ENCODE measurements around the gene RNU2-63P.

GRCh38 chr2:88058191-88058590 lies 41.8 kb upstream of the RNU2-63P start:
- TF ChIP-seq EP300 (IDR thresholded peaks at IDR 0.05; ENCODE audit: low read depth) = no peak
- TF ChIP-seq, protein P1, sequence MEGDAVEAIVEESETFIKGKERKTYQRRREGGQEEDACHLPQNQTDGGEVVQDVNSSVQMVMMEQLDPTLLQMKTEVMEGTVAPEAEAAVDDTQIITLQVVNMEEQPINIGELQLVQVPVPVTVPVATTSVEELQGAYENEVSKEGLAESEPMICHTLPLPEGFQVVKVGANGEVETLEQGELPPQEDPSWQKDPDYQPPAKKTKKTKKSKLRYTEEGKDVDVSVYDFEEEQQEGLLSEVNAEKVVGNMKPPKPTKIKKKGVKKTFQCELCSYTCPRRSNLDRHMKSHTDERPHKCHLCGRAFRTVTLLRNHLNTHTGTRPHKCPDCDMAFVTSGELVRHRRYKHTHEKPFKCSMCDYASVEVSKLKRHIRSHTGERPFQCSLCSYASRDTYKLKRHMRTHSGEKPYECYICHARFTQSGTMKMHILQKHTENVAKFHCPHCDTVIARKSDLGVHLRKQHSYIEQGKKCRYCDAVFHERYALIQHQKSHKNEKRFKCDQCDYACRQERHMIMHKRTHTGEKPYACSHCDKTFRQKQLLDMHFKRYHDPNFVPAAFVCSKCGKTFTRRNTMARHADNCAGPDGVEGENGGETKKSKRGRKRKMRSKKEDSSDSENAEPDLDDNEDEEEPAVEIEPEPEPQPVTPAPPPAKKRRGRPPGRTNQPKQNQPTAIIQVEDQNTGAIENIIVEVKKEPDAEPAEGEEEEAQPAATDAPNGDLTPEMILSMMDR (IDR thresholded peaks at IDR 0.05) = no peak

Data from transverse colon (tissue), 3 donors.